ENCODE data around the gene RXRG. TPM values are rescaled to one million over a fixed set of nuclear protein-coding genes. Genes with fewer than 3 reads are reported as not detected.

Gene RXRG
- total RNA-seq, 1 donor from 2014 or later, result 39.1 TPM

Other genes with a start within 250 kb of the RXRG start
- gene LMX1A, start 88.4 kb downstream of the RXRG start, total RNA-seq, result 1.6 TPM
- 0.52 TPM for gene LRRC52, start 98.9 kb upstream of the RXRG start, total RNA-seq
- gene MGST3, start 186.1 kb upstream of the RXRG start, total RNA-seq, result 170 TPM